IMR-90 (cell line): ENCODE measurements around the gene GABRD. TPM values are rescaled to one million over a fixed set of nuclear protein-coding genes. Genes with fewer than 3 reads are reported as not detected.
"Not testable (repeated sequence)": the region's sequence is repeated elsewhere in the genome, so short reads cannot be mapped to it uniquely, and the experiment has no call there.

Experiments used
- ATAC-seq: fragments of 200-7000 bp; cut with Tn5 transposase; 2 replicates; pipeline ENCODE4 v1.9.1; 2020; ENCODE audit warnings: low read depth, mild to moderate bottlenecking, moderate library complexity
- BruUV-seq: library from RNA; stranded (reverse); fragments of 400-500 nt; replicated peaks from 2 replicates; lab custom pipeline; 2021; lab: Mats Ljungman, UMichigan
- CTCF ChIA-PET: fragments of 300-600 bp; formaldehyde crosslinking; extraction: SDS; loops from one replicate; lab custom pipeline; 2021; ENCODE audit warnings: antibody characterized with exemption; lab: Yijun Ruan, JAX
- POLR2A ChIA-PET: fragments of 300-600 bp; sonication (Branson Sonifier 250); formaldehyde crosslinking; loops from one replicate; lab custom pipeline; 2022; ENCODE audit warnings: antibody characterized with exemption; ENCODE audit not compliant: unreplicated experiment; lab: Charles Lee
- DNase-seq: peaks from one replicate; pipeline ENCODE4 v3.0.0; 2013
- H2AFZ ChIP-seq: replicated peaks from 2 replicates; pipeline ENCODE3; 2013; ENCODE audit warnings: low read length, mild to moderate bottlenecking; ENCODE audit not compliant: poor library complexity
- H2AK5ac ChIP-seq: 2 replicates; pipeline ENCODE4 v1.6.1; 2013; ENCODE audit warnings: low read depth, low read length, inconsistent platforms
- H2AK9ac ChIP-seq: replicated peaks from 2 replicates; pipeline ENCODE3; 2013; ENCODE audit warnings: mild to moderate bottlenecking, low read depth, low read length, moderate library complexity; ENCODE audit not compliant: poor library complexity
- H2BK120ac ChIP-seq: 2 replicates; pipeline ENCODE4 v1.6.1; 2013; ENCODE audit warnings: low read depth, low read length, inconsistent platforms
- H2BK15ac ChIP-seq: 3 replicates; pipeline ENCODE4 v1.6.1; 2013; ENCODE audit warnings: low read depth, low read length, inconsistent platforms
- H2BK20ac ChIP-seq: 2 replicates; pipeline ENCODE4 v1.6.1; 2013; ENCODE audit warnings: low read depth, mild to moderate bottlenecking, inconsistent platforms, low read length, moderate library complexity
- H2BK5ac ChIP-seq: 2 replicates; pipeline ENCODE4 v1.6.1; 2013; ENCODE audit warnings: mild to moderate bottlenecking, low read depth, low read length, inconsistent platforms; ENCODE audit not compliant: poor library complexity, severe bottlenecking
- H3K14ac ChIP-seq: replicated peaks from 2 replicates; pipeline ENCODE4 v1.6.1; 2013; ENCODE audit warnings: low read depth, low read length, inconsistent platforms
- H3K18ac ChIP-seq: 2 replicates; pipeline ENCODE4 v1.6.1; 2013; ENCODE audit warnings: low read depth, low read length, control low read depth
- H3K23ac ChIP-seq: 2 replicates; pipeline ENCODE4 v1.6.1; 2013; ENCODE audit warnings: low read depth, low read length, inconsistent platforms
- H3K27ac ChIP-seq: 2 replicates; pipeline ENCODE4 v1.5.1; 2013; ENCODE audit warnings: mild to moderate bottlenecking, control low read depth, low read length; ENCODE audit not compliant: insufficient read depth
- H3K27me3 ChIP-seq: 2 replicates; pipeline ENCODE4 v1.6.1; 2013; ENCODE audit warnings: low read length; ENCODE audit not compliant: control insufficient read depth, insufficient read depth
- H3K36me3 ChIP-seq: 2 replicates; pipeline ENCODE4 v1.6.1; 2013; ENCODE audit warnings: low read length, mixed read lengths; ENCODE audit not compliant: control insufficient read depth, insufficient read depth
- H3K4ac ChIP-seq: 2 replicates; pipeline ENCODE4 v1.6.1; 2013; ENCODE audit warnings: low read depth, low read length, inconsistent platforms
- H3K4me1 ChIP-seq: 2 replicates; pipeline ENCODE4 v1.6.1; 2013; ENCODE audit warnings: low read length, mixed read lengths; ENCODE audit not compliant: control insufficient read depth, insufficient read depth
- H3K4me2 ChIP-seq: 2 replicates; pipeline ENCODE4 v1.6.1; 2013; ENCODE audit warnings: low read depth, mild to moderate bottlenecking, control low read depth, low read length, moderate library complexity
- H3K4me3 ChIP-seq: 2 replicates; pipeline ENCODE4 v1.5.1; 2013; ENCODE audit warnings: low read depth, mild to moderate bottlenecking, control low read depth, low read length, moderate library complexity; ENCODE audit not compliant: insufficient read depth
- H3K56ac ChIP-seq: 2 replicates; pipeline ENCODE4 v1.6.1; 2013; ENCODE audit warnings: low read length, inconsistent platforms; ENCODE audit not compliant: insufficient read depth; ENCODE audit errors: extremely low read depth
- H3K79me1 ChIP-seq, 2 experiments: 2 replicates each; pipeline ENCODE4 v1.6.1; 2013; ENCODE audit warnings: low read length in 2 of 2, inconsistent platforms in 1 of 2, low read depth in 1 of 2
- H3K9ac ChIP-seq: 2 replicates; pipeline ENCODE4 v1.6.1; 2013; ENCODE audit warnings: low read depth, low read length, control low read depth
- H3K9me1 ChIP-seq: 2 replicates; pipeline ENCODE4 v1.6.1; 2013; ENCODE audit warnings: low read length, inconsistent platforms; ENCODE audit not compliant: insufficient read depth
- H3K9me3 ChIP-seq: 2 replicates; pipeline ENCODE4 v1.6.1; 2013; ENCODE audit warnings: low read length; ENCODE audit not compliant: control insufficient read depth, insufficient read depth
- H4K20me1 ChIP-seq: 2 replicates; pipeline ENCODE4 v1.6.1; 2013; ENCODE audit warnings: low read length, inconsistent platforms; ENCODE audit not compliant: insufficient read depth
- H4K5ac ChIP-seq: 2 replicates; pipeline ENCODE4 v1.6.1; 2013; ENCODE audit warnings: mild to moderate bottlenecking, low read depth, low read length, control low read depth
- H4K8ac ChIP-seq, 2 experiments: 2 replicates each; pipeline ENCODE4 v1.6.1; 2013; ENCODE audit warnings: low read depth in 2 of 2, low read length in 2 of 2, control low read depth in 1 of 2, inconsistent platforms in 1 of 2
- H4K91ac ChIP-seq: 2 replicates; pipeline ENCODE4 v1.6.1; 2013; ENCODE audit warnings: low read depth, low read length, inconsistent platforms; ENCODE audit not compliant: insufficient read depth
- RAD21 ChIP-seq: IDR thresholded peaks from 2 replicates; pipeline ENCODE4 v1.6.1; 2012; ENCODE audit warnings: low read length, improper control_type of control experiment
- WGBS, 2 experiments: methylation state at CpG; one replicate each; pipeline versions ENCODE4 v1.1.5 to v1.1.7; 2013; ENCODE audit warnings: missing lambda C conversion rate in 2 of 2; ENCODE audit not compliant: insufficient read length in 1 of 2; ENCODE audit errors: extremely low coverage in 2 of 2; 5-methylcytosine and 5-hydroxymethylcytosine counted together
- dilution Hi-C: fragments of 300-500 bp; cut with HindIII; formaldehyde crosslinking; loops from one replicate; pipeline ENCODE4 v1.14.3; 2018; ENCODE audit warnings: low sequenced_read_pairs; ENCODE audit not compliant: unreplicated experiment
- in situ Hi-C: fragments of 300-500 bp; cut with MboI; formaldehyde crosslinking; loops from 3 replicates; pipeline ENCODE4 v1.14.3; 2019; ENCODE audit warnings: low sequenced_read_pairs, inconsistent platforms, mixed read lengths
- intact Hi-C: fragments of 100-400 bp; cut with micrococcal nuclease; formaldehyde crosslinking; loops from 2 replicates; pipeline ENCODE4 v1.10.0; 2022
- polyA plus RNA-seq, 3 experiments: library from polyadenylated mRNA; depleted of rRNA; stranded (reverse); fragments of >200 nt; gene quantifications; 2 replicates each; pipeline ENCODE4 v1.2.3, GENCODE V29; 2012; ENCODE audit warnings: low replicate concordance in 1 of 3
- total RNA-seq: library from RNA; depleted of rRNA; stranded (reverse); fragments of >200 nt; gene quantifications from 2 replicates; pipeline ENCODE4 v1.2.3, GENCODE V29; 2012
- TF ChIP-seq, protein P1 (sequence below): fragments of 150-350 bp; IDR thresholded peaks from 2 replicates; pipeline ENCODE4 v1.6.1; 2016; ENCODE audit warnings: low read depth, mild to moderate bottlenecking, low read length, moderate library complexity, borderline replicate concordance

The GABRD gene
- total and polyA plus RNA-seq, 2 of the 4 experiments (the other 2 are of a cell fraction), result not detected

DNA sequence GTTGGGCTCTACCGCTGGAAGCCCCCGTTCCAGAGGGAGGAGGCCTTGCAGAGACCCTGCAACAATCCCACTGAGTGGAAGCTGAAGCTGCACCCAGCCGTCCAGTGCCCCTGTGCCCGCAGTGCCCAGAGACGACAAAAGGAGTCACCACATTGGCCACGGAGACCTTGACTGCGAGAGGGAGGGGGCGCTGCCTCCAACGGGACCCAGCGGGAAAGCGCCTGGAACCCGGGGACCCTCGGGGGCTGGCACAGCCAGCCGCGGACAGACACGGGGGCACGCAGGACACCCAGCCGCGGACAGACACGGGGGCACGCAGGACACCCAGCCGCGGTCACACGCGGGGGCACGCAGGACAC, 38.0 kb upstream of the GABRD start:
- Histone ChIP-seq H2BK15ac (no peak overlapping the region), H2AFZ (no peak overlapping the region), H3K4me2 (no peak overlapping the region), H3K9me1 (no peaks in the 10 kb centered on the region), H2BK20ac (no peak overlapping the region), H3K79me1 (no peaks in the 10 kb centered on the region), H3K27me3 (peaks cover 6% of the 10 kb centered on the region; the same call in 1 of the 2 replicates), H3K18ac (no peak overlapping the region), H2BK120ac (no peak overlapping the region), H4K91ac (no peak overlapping the region), H2BK5ac (no peak overlapping the region), H3K36me3 (no peaks in the 10 kb centered on the region), H3K4me3 (no peak overlapping the region), H2AK9ac (no peak overlapping the region), H3K4me1 (no peaks in the 10 kb centered on the region), H3K9me3 (peaks cover 8% of the 10 kb centered on the region; the same call in 1 of the 2 replicates), H3K23ac (no peak overlapping the region), H3K4ac (no peak overlapping the region), H3K9ac (no peak overlapping the region), H3K14ac (no peak overlapping the region), H3K56ac (no peak overlapping the region), H4K20me1 (no peaks in the 10 kb centered on the region), H4K5ac (no peak overlapping the region), H2AK5ac (no peak overlapping the region), H3K27ac (no peak overlapping the region), H4K8ac (no peak overlapping the region)
- no TSS peak for BruUV-seq
- TF ChIP-seq RAD21, result no peak
- TF ChIP-seq, protein P1, sequence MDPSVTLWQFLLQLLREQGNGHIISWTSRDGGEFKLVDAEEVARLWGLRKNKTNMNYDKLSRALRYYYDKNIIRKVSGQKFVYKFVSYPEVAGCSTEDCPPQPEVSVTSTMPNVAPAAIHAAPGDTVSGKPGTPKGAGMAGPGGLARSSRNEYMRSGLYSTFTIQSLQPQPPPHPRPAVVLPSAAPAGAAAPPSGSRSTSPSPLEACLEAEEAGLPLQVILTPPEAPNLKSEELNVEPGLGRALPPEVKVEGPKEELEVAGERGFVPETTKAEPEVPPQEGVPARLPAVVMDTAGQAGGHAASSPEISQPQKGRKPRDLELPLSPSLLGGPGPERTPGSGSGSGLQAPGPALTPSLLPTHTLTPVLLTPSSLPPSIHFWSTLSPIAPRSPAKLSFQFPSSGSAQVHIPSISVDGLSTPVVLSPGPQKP, result no peak
- DNase-seq (no peak), ATAC-seq (no peak)
- POLR2A ChIA-PET, result no interaction called here
- WGBS, 2 experiments, result 92% methylated on average over 24 of the region's 26 CpGs; no CpG with 5 or more reads in 1 of the 2 experiments
- intact Hi-C loops (no loop called here), in situ Hi-C loops (no loop called here), dilution Hi-C loops (no loop called here)
- CTCF ChIA-PET, result no interaction called here

DNA sequence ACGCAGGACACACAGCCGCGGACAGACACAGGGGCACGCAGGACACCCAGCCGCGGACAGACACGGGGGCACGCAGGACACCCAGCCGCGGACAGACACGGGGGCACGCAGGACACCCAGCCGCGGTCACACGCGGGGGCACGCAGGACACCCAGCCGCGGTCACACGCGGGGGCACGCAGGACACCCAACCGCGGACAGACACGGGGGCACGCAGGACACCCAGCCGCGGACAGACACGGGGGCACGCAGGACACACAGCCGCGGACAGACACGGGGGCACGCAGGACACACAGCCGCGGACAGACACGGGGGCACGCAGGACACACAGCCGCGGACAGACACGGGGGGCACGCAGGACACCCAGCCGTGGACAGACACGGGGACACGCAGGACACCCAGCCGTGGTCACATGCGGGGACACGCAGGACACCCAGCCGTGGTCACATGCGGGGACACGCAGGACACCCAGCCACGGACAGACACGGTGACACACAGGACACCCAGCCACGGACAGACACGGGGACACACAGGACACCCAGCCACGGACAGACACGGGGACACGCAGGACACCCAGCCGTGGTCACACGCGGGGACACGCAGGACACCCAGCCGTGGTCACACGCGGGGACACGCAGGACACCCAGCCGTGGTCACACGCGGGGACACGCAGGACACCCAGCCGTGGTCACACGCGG, 37.4 kb upstream of the GABRD start:
- H2AK5ac ChIP-seq, H3K9me3 ChIP-seq, H3K23ac ChIP-seq, H2AFZ ChIP-seq, H3K79me1 ChIP-seq, H3K4me1 ChIP-seq, H2BK120ac ChIP-seq, H2BK20ac ChIP-seq, H3K18ac ChIP-seq, POLR2A ChIA-PET, CTCF ChIA-PET, H4K91ac ChIP-seq, H3K56ac ChIP-seq, H3K4ac ChIP-seq, H4K8ac ChIP-seq, H2BK15ac ChIP-seq, H3K27ac ChIP-seq, H4K5ac ChIP-seq, H4K20me1 ChIP-seq, dilution Hi-C loops, H2AK9ac ChIP-seq, H3K14ac ChIP-seq, H3K27me3 ChIP-seq, H3K36me3 ChIP-seq, BruUV-seq, H3K4me2 ChIP-seq, H2BK5ac ChIP-seq, ATAC-seq, H3K9me1 ChIP-seq, DNase-seq, intact Hi-C loops, H3K9ac ChIP-seq, in situ Hi-C loops, H3K4me3 ChIP-seq: not testable (repeated sequence)
- 98% methylated on average over 22 of the region's 73 CpGs; no CpG with 5 or more reads in 1 of the 2 experiments for WGBS, 2 experiments
